ENCODE results near the gene TMEM150C.
"Not testable (repeated sequence)": the region's sequence is repeated elsewhere in the genome, so short reads cannot be mapped to it uniquely, and the experiment has no call there.

Gene TMEM150C

DNA sequence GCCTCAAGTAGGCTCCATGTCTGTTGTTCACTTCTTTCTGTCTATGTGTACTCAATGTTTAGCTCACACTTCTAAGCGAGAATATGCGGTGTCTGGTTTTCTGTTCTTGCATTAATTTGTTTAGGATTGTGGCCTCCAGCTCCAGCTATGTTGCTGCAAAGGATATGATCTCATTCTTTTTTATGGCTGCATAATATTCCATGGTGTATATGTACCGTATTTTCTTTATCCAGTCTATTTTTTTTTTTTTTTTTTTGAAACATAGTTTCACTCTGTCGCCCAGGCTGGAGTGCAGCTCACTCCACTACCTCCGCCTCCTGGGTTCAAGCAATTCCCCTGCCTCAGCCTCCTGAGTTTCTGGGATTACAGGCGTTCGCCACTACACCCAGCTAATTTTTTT lies 5.7 kb upstream of the TMEM150C start:
- DNase-seq: no peak

DNA sequence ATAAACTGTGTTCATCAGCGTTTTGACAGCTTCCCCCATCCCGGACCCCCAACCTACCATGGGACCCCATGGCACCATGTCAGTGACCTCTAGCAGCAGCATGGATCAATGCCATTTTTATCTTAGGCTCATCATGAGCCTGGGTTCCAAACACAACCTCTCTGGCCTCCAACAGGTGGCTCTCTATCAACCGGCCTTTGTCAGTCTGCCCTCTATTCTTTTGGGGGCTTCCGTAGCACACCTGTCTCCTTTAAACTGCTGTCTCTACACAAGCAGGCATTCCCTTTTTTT lies 721 bp upstream of the TMEM150C start:
- DNase-seq: no peak

DNA sequence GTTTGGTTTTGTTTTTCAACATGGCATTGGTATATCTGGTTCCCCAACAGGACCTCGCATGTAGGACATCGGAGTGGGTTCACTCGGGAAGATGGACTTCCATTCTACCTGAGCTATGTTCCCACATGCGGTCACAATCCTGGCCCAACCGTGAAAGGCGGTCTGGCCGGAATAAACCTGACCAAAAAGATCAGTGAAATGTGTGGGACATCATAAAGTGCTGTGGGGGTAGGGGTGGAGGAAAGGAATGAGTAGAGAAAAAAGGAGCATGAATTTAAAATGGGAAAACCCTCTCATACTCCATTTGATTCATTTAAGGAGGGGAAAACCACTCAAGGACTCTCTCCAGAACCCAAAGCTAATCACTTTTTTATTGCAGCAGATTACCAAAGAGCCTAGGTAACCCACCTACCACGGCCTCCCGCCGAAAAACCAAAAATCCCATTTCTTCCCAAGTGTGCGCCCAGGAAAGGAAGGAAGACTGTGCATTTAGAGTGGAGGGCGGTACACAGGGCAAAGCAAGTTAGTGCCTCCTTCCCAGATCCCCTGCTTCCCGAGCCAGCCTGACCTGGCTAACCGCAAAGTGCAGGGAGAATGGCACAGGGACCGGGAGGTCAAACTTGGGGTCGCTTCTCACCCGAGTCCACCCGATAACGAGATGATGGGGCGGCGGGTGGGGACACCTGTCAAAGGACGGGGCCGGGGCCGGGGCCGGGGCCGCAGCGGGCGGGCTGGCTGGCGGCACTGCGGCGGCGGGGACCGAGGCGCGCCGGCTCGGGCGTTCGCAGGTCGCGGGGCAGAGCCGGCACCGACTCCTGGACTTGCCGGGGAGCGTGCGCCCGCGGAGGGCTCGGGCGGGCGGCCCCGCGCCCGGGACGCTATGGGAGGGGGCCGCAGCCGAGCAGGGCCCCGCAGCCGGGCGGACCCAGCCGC lies 669 bp downstream of the TMEM150C start:
- no peak for DNase-seq

DNA sequence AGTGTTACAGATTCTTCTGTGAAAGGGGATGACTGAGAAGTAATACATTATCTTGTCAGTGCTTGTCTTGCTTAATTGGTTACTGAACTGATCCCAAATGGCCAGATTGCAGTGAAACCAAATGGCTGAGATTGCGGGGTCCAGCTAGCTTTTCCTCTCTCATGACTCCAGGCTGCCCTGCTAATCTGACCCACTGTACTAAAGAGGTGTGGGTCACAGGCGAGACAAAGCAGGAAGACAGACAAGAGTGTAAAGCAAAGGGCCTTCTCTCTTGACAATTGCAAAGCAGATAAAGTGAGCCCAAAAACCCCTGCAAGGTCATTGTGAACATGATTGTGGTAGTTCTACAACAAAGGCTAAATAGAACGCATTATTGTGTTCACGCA lies 2.1 kb downstream of the TMEM150C start:
- no peak for DNase-seq

DNA sequence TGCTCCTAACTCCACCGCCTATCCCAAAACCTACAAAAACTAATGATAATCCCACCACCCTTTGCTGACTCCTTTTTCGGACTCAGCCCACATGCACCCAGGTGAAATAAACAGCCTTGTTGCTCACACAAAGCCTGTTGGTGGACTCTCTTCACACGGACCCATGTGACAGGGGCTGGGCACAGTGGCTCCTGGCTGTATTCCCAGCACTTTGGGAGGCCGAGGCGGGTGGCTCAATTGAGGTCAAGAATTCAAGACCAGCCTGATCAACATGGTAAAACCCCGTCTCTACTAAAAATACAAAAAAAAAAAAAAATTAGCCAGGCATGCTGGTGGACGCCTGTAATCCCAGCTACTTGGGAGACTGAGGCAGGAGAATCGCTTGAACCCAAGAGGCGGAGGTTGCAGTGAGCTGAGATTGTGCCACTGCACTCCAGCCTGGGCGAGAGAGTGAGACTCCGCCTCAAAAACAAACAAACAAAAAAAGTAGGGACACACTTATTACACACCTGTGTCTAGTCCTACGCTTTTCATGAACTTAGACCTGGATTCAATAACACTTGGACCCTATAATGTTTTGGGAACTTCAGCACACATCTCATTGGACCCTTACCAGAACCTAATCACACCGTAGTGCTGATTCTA lies 2.6 kb downstream of the TMEM150C start:
- not testable (repeated sequence) for DNase-seq

DNA sequence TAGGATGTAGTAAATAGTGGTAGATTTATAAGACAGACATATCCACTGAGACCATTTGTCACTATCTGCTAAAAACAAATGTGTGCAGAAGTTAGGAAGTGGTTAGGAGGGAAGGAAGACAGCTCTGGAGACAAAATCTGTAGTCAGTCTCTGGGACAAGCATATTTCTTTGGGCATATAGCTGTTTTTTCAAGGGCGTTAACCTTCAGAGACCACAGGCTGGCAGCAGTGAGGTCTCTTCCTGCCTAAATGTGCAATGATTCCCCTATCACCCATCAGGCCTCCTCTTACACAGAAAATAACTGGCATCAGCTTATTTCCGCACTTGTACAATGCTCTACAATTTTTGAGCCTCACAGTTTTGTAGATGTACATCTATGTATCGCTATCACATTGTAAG lies 6.5 kb downstream of the TMEM150C start:
- no peak for DNase-seq

DNA sequence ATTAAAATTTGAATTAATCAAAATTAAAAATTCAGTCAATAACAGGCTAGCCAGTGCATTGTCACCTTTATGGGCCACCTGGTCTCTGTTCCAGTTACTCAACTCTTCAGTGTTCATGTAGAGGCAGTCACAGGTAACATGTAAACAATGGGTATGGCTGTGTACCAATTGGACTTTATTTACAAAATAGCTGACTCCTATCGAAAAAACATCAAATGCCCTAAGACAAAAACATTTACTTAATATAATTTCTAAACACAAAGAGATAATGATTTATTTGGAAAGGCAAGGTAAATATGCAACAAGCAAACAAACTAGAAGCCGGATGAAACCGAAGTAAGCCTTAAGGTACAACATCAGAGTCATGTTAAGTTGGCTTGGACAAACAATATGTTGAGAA lies 8.8 kb downstream of the TMEM150C start:
- DNase-seq: no peak

DNA sequence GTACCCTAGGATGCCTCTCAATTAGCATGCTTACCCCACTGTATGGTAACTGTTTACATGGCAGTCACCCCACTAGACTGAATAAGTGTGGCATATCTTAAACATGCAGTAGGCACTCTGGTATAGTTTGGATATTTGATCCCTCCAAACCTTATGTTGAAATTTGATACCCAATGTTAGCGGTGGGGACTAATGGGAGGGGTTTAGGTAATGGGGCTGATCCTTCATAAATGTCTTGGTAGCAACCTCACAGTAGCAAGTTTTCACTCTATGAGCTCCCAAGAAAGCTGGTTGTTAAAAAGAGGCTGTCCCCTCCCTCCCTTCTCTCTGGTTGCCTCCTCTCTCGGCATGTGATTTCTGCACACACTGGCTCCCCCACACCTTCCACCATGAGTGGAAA lies 10.1 kb downstream of the TMEM150C start:
- no peak for DNase-seq

DNA sequence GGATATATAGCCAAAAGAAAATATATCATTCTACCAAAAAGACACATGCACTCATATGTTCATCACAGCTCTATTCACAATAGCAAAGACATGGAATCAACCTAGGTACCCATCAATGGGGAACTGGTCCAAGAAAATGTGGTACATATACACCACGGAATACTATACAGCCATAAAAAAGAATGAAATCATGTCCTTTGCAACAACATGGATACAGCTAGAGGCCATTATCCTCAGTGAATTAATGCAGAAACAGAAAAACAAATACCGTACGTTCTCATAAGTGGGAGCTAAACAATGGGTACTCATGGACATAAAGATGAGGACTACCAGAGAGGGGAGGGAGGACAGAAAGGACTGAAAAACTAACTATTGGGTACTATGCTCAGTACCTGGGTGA lies 13.9 kb downstream of the TMEM150C start:
- not testable (repeated sequence) for DNase-seq

DNA sequence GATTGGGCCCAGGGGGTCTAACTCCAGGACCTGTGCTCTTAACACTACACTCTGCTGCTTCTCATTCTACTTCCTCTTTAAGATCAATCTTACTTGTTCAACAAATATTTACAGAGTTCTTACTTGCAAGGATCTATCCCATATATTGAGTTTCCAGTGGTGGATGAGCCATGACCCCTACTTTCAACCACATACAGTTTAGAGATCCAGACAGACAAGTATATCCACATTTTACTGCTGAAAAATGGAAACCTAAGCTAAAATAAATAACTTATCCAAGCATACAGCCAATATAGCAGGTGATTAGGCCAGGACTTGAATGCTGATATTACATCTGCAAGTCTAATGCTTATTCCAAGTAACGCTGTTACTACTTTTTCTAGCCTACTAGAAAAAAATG lies 18.7 kb downstream of the TMEM150C start:
- DNase-seq: no peak

DNA sequence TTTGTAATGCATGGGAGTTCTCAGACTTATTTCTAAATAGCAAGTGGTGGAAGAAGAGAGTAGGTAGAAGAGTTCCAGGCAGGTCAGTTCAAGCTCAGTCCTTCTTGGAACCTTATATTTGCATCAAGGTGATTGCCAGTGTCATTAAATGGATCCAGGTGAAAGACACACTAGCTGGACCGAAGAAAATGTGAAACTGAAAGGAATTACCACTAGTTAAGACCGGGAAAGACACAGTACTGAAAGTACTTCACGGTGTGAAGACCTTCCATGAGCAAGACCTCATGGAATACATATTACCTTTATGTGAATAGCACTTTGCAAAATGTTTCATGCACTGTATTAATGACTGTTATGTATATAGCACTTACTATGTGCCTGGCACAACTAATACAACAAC lies 19.1 kb downstream of the TMEM150C start:
- DNase-seq: no peak

DNA sequence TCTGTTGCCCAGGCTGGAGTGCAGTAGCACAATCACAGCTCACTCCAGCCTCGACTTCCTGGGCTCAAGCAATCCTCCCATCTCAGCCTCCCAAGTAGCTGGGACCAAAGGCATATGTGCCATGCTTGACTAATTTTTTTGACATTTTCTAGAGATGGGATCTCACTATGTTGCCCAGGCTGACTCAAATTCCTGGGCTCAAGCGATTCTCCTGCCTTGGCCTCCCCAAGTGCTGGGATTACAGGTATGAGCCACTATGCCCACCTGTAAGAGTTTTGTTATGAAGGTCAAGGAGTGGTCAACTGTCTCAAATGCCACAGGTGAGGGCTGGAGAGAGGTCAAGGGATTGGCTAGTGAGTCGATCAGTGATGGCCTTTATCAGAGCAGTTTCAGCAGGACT lies 32.5 kb downstream of the TMEM150C start:
- DNase-seq: no peak

DNA sequence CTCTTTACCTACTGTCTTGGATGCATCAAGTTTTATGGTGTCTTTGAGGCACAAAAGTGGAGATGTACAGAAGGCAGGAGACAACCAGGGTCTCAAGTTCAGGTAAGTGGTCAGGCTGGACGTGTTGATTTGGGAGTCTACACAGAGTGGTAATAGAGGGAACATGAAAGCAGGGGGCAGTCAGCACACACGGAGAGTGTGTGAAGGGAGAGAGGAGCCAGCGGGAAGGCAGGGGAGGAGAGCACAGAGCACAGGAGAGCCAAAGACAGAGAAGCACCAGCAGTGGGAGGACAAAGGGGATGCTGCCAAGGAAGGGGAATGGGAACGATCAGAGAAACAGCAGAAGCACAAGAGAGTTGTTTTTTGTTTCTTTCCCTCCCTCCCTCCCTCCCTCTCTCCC lies 32.9 kb downstream of the TMEM150C start:
- no peak for DNase-seq

DNA sequence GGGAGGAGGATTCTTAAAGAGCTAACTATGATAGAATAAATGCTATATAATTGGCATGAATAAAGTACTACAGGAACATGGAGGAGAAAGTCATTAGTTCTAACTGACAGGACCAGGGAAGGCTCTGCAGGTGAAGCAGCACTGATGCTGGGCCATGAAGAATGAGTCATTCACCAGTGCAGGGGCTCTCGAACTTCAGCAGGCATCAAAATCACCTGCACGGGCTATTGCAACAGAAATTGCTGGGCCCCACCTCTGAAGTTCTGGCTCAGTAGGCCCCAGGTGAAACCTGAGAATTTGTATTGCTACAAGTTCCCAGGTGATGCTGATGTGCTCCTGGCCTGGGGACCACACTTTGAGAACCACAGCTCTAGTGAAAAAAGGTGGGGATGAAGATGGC lies 33.7 kb downstream of the TMEM150C start:
- DNase-seq: no peak

DNA sequence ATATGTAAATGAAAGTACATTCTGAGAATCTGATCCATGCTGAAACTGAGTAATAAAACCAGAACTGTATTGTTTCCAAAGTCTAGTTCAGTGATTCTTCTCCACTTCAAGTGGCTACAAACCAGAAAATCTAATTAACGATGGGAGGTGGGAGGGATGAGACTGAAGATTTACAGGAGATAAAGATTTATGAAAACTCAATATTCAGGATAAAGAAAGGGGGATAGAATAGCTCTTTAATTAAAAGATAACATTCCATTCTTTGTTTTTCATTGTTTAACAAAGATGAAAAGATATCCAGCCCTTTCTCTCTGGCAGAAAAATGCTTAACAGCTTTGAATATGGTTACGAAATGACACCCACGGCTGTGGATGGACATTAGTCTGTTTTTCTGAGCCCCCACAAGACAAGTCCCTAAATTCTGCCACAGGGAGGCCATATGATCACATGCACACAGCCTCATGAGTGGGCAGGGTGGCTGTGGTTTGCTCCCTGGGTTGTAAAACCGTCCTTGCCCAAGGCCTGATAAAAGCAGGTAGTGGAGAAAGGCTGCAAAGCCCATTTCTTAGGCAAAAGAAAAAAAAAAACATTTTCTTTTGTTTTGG lies 36.4 kb downstream of the TMEM150C start:
- DNase-seq: no peak

DNA sequence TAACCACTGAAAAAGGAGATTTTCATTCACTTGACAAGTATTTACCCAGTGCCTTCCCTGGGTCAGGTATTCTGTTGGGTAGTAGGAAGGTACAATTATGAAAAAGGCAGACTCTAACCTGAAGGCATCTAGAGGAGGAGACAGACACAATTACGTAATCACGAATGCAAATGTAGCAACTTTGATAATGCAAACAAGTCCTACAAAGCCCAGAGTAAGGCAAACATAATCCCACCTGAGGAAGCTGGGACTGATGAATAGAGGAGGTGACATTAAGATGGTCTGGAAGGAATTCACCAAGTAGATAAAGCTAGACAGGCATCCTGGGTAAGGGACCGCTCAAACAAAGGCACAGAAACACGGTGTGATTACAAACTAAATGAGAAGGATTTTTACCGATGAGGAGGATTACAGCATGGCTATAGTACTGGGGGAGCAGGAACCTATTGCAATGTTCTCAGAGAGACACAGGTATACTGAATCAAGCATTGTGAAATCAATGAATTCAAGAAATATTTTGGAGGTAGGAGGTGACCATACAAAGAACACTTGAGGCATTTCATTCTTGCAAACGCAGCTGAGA lies 37.1 kb downstream of the TMEM150C start:
- DNase-seq: no peak

DNA sequence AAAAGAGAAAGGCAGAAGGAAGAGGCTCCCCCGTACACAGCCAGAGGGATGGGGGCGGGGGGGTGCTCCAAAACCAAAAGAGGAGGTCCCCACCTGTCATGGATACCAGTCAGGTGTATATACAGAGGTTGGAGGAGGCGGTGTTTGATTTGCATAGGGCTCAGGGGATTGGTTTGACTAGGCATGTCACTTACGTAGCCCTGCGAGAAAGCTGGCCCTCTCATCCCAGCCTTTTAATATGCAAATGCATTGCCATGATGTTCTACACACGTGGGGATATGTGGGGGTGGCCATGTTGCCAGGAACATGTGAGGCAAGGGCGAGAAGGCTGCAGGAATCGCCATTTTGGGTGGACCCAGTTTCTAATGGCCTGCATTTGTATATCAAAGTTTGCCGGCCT lies 38.6 kb downstream of the TMEM150C start:
- DNase-seq: no peak

DNA sequence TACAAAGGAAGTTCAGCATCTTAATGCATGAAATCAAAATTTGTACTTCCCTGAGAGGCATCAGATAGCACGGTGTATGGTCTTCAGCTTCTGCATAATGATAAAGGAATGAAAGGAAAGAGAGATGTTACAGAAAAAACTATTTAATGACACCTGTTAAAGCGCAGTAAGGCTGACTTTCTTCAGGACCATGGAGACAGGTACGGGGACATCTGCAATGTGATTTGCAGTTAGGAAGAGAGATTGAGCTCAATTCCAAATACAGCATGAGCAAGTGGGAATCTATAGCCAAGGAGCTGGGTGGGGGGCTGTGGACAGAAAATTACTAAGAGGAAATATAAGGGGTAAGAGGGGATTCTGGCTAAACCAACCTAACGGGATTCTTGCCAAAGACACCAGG lies 39.3 kb downstream of the TMEM150C start:
- no peak for DNase-seq

DNA sequence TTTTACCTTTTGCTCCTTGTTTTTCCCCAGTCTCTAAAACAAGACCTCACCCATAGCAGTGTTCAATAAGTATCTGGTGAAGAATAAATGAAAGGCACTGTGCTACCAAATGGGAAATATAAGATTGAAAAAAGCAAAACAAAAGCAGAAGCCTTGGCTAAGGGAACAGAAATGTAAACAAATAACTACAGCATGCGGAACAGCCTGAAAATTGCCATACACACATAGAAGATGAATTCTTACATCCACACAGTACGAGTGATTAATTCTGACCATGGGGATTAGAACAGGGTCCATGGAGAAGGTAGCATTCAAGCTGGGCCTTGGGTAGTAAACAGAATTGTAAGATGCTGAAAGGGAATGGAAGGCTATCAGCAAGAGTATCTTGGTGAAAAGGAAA lies 40.5 kb downstream of the TMEM150C start:
- no peak for DNase-seq

DNA sequence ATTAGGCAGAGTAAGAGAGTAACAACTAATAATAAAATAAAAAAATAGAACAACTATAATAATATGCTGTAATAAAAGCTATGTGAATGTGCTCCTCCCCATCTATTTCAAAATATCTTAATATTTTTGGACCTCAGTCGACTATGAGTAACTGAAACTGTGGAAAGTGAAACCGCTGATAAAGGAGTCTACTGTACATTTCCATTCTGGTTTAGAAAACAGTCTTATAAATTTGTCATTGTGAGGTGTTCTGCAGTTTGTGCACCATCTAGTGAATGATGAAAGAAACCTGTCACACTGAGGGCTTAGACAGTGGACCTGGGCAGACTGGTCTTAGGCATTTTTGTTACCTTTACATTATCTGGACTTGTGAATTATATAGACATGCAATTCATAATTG lies 42.0 kb downstream of the TMEM150C start:
- no peak for DNase-seq

DNA sequence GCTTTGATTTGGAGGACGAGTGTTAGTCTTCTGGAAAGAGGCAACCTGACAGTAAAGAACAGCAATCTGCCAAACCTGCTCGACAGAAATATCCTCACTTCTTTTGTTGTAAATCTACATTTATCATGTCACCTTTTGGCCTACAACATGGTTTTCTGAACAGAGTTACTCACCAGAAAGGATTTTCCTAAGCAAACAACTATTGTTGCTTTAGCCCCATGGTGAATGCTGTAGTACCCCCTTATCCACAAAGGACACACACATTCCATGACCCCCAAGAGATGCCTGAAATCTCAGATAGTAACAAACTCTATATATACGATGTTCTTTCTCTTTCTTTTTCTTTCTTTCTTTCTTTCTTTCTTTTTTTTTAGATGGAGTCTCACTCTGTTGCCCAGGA lies 42.7 kb downstream of the TMEM150C start:
- DNase-seq: no peak

DNA sequence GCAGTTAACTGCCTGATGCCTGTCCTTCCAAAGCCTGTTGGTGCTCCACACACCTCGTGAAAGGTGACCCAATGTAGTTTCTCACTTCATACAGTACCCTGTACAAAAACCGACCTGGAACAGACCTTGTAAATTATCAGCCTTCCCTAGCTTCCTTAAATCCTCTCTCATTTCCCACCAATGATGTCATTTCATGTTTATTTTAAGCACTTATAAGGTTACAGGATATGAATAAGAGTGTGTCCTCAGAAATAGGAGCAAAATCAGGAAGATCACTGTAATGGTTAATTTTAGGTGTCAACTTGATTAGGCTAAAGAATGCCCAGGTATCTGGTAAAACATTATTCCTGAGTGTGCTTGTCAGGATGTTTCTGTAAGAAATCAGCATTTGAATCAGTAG lies 44.7 kb downstream of the TMEM150C start:
- no peak for DNase-seq

DNA sequence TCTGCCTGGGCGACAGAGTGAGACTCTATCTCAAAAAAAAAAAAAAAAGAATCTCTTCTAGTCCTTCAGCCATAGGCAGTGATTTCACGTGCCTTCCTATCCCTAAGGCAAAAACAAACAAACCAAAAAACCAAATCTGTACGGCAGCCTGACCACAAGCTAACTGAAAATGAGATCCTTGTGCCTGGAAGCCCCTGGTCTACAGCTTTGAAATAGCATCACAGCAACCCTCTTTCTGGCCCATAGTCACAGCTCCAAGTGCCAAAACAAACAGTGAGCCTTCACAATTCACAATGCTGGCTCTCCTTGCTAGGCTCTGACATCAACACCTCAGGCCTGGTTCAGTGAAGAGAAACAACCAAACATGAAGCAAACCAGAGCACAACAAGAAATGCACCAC lies 46.1 kb downstream of the TMEM150C start:
- DNase-seq: no peak

DNA sequence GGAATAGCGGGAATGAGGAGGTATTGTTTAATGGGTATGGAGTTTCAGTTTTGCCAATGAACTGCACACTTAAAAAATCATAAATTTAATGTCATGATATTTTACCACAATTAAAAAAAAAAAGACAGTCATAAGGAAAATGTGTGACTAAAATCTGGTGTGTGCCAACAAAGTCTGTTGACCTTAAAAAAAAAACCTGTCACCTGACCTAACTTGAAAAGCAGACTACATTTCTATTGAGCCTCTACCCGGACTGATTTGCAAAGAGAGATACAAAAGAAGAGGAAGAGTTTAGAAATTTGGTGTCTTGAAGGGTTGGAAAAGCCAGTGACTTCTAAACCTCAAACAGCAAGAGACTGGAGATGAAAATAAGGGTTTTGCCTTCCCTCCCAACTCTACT lies 48.4 kb downstream of the TMEM150C start:
- DNase-seq: no peak
